KMS-11 (cell line): ENCODE measurements around the gene BET1L.
"Not testable (repeated sequence)": the region's sequence is repeated elsewhere in the genome, so short reads cannot be mapped to it uniquely, and the experiment has no call there.

Experiments
- H2AFZ ChIP-seq: fragments of 200-600 bp; sonication (generic); 2 replicates; pipeline ENCODE4 v1.6.1; 2016; ENCODE audit warnings: antibody characterized with exemption, mixed run types, low read depth
- H3K27ac ChIP-seq: fragments of 200-600 bp; sonication (generic); 2 replicates; pipeline ENCODE4 v1.6.1; 2016; ENCODE audit warnings: mild to moderate bottlenecking, mixed run types
- H3K27me3 ChIP-seq: fragments of 200-600 bp; sonication (generic); 2 replicates; pipeline ENCODE4 v1.6.1; 2017; ENCODE audit warnings: mild to moderate bottlenecking, low read depth, mixed run types, moderate library complexity; ENCODE audit not compliant: insufficient read depth
- H3K36me3 ChIP-seq: fragments of 200-600 bp; sonication (generic); 2 replicates; pipeline ENCODE4 v1.6.1; 2017; ENCODE audit warnings: mild to moderate bottlenecking, mixed run types; ENCODE audit not compliant: insufficient read depth
- H3K4me1 ChIP-seq: fragments of 200-600 bp; sonication (generic); 2 replicates; pipeline ENCODE4 v1.6.1; 2016; ENCODE audit warnings: mild to moderate bottlenecking, low read depth, mixed run types; ENCODE audit not compliant: poor library complexity, severe bottlenecking
- H3K4me2 ChIP-seq: fragments of 200-600 bp; sonication (generic); 2 replicates; pipeline ENCODE4 v1.7.0; 2016; ENCODE audit warnings: mild to moderate bottlenecking, mixed run types
- H3K4me3 ChIP-seq: fragments of 200-600 bp; sonication (generic); IDR thresholded peaks from 2 replicates; pipeline ENCODE4 v1.6.1; 2017; ENCODE audit warnings: low read depth, low read length, mixed read lengths; ENCODE audit not compliant: insufficient read depth
- H3K79me2 ChIP-seq: fragments of 200-600 bp; sonication (generic); 2 replicates; pipeline ENCODE4 v1.6.1; 2016; ENCODE audit warnings: low read depth, mixed run types; ENCODE audit not compliant: insufficient read depth
- H3K9ac ChIP-seq: fragments of 200-600 bp; sonication (generic); 2 replicates; pipeline ENCODE4 v1.6.1; 2016; ENCODE audit warnings: mild to moderate bottlenecking, mixed run types
- H4K20me1 ChIP-seq: fragments of 200-600 bp; sonication (generic); 2 replicates; pipeline ENCODE4 v1.6.1; 2016; ENCODE audit warnings: mild to moderate bottlenecking, mixed run types; ENCODE audit not compliant: insufficient read depth
- CTCF ChIP-seq: fragments of 200-600 bp; sonication (generic); conservative IDR thresholded peaks from 2 replicates; pipeline ENCODE4 v1.6.1; 2017; ENCODE audit warnings: low read depth, mild to moderate bottlenecking, antibody characterized with exemption, low read length, moderate library complexity, mixed read lengths

Gene BET1L

DNA sequence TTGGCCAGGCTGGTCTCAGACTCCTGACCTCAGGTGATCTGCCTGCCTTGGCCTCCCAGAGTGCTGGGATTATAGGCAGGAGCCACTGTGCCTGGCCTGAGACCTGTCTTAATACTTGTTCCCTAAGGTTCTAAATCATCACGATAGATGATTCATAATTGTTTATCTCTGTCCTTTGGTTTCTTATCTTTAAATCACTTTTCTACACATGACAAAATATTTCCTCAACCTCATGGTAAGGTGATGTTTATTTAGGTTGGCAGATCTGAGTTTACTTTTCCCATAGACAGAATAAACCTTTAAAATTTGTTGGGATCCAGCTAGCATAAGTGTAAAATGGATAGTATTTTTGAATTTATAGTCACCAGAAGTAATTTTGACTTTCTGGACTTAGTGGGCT lies 33.1 kb upstream of the BET1L start:
- peaks cover 20% of the 10 kb centered on the region for H3K4me1 ChIP-seq

GRCh38 chr11:238346-238745 lies 31.1 kb upstream of the BET1L start:
- Histone ChIP-seq H3K4me1 (peaks cover 26% of the 10 kb centered on the region), H3K79me2 (peaks cover 45% of the 10 kb centered on the region), H3K4me2 (peak overlapping the region; percentile 88)
- H3K27ac ChIP-seq, H3K36me3 ChIP-seq, H4K20me1 ChIP-seq, H3K4me3 ChIP-seq, H3K27me3 ChIP-seq, H3K9ac ChIP-seq, H2AFZ ChIP-seq: not testable (repeated sequence)

More for the DNA sequence above, 33.1 kb upstream of the BET1L start:
- no peaks in the 10 kb centered on the region for H3K27me3 ChIP-seq
- TF ChIP-seq CTCF, result no peak
- no peak overlapping the region for H3K27ac ChIP-seq
- H3K79me2 ChIP-seq, result peaks cover 45% of the 10 kb centered on the region
- H4K20me1 ChIP-seq, result no peaks in the 10 kb centered on the region
- no peak overlapping the region for H3K4me2 ChIP-seq
- H3K4me3 ChIP-seq, result no peak overlapping the region
- H3K36me3 ChIP-seq, result peaks cover 7% of the 10 kb centered on the region; the same call in 1 of the 2 replicates
- no peak overlapping the region for H2AFZ ChIP-seq
- no peak overlapping the region for H3K9ac ChIP-seq

GRCh38 chr11:236774-237767 lies 29.9 kb upstream of the BET1L start, which contains the start of gene PSMD13:
PSMD13 (plus strand) TSS chr11:236976; CDS start chr11:237050, 74 bp downstream.
- H3K27ac ChIP-seq, result peak within 1 kb of the TSS; percentile 65
- no peaks in the 10 kb centered on the region for H4K20me1 ChIP-seq
- peaks cover 45% of the 10 kb centered on the region for H3K79me2 ChIP-seq
- peak within 1 kb of the TSS; percentile 80 for H3K9ac ChIP-seq
- H3K4me3 ChIP-seq, result peak within 1 kb of the TSS; percentile 38
- H3K4me2 ChIP-seq, result peak within 1 kb of the TSS; percentile 88
- H3K36me3 ChIP-seq, result no peaks in the 10 kb centered on the region
- H2AFZ ChIP-seq, result peak within 1 kb of the TSS; percentile 93
- no peaks in the 10 kb centered on the region for H3K27me3 ChIP-seq
- peaks cover 26% of the 10 kb centered on the region for H3K4me1 ChIP-seq
- TF ChIP-seq CTCF, result peak; percentile 21; the same call in 1 of the 2 replicates

- Histone ChIP-seq H3K27ac (peak within 1 kb of the TSS; percentile 65), H3K36me3 (no peaks in the 10 kb centered on the region), H2AFZ (peak within 1 kb of the TSS; percentile 93), H3K27me3 (no peaks in the 10 kb centered on the region), H4K20me1 (no peaks in the 10 kb centered on the region), H3K9ac (peak within 1 kb of the TSS; percentile 80), H3K4me2 (peak within 1 kb of the TSS; percentile 88), H3K79me2 (peaks cover 39% of the 10 kb centered on the region), H3K4me1 (peaks cover 26% of the 10 kb centered on the region), H3K4me3 (peak within 1 kb of the TSS; percentile 38)
- TF ChIP-seq CTCF, result peak; percentile 33; the same call in 1 of the 2 replicates
These were observed 29.0 kb upstream of the BET1L start, which contains the start of gene SIRT3 for GRCh38 chr11:235997-236773. SIRT3 (minus strand) TSS chr11:236342; CDS start chr11:236328, 14 bp downstream.
